Hippocampal formation (tissue), 2 donors: ENCODE data around the gene DNAJC6.
"Not testable (repeated sequence)": the region's sequence is repeated elsewhere in the genome, so short reads cannot be mapped to it uniquely, and the experiment has no call there.

Experiments used
- DNase-seq, 2 donors: peaks; one replicate each; lab custom pipeline; 2025; lab: John Stamatoyannopoulos, UW

DNAJC6 gene

GRCh38 chr1:65309304-65310077 lies at the start of gene DNAJC6:
Gene DNAJC6 (plus strand): TSS chr1:65309543. CDS start chr1:65309746, 203 bp downstream.
- peak; percentile 67 to 74 for DNase-seq

- DNase-seq = no peak
Observed at GRCh38 chr1:65259816-65260215, 49.5 kb upstream of the DNAJC6 start.

- DNase-seq = peak in 1 of 2 donors; percentile 79
Observed at GRCh38 chr1:65260851-65261473, 48.4 kb upstream of the DNAJC6 start.

- DNase-seq = no peak
Observed at GRCh38 chr1:65263286-65263685, 46.1 kb upstream of the DNAJC6 start.

GRCh38 chr1:65264197-65264929 lies 45.0 kb upstream of the DNAJC6 start:
- DNase-seq = peak; percentile 51 to 77

- DNase-seq = no peak
Observed at GRCh38 chr1:65265296-65265650, 44.1 kb upstream of the DNAJC6 start.

GRCh38 chr1:65265651-65266351 lies 43.5 kb upstream of the DNAJC6 start:
- DNase-seq = peak; percentile 40 to 42

- DNase-seq = no peak
Observed at GRCh38 chr1:65266476-65266875, 42.9 kb upstream of the DNAJC6 start.

- DNase-seq = no peak
Observed at GRCh38 chr1:65267271-65267670, 42.1 kb upstream of the DNAJC6 start.

- DNase-seq = no peak
Observed at GRCh38 chr1:65267683-65268082, 41.7 kb upstream of the DNAJC6 start.

GRCh38 chr1:65269612-65270011 lies 39.7 kb upstream of the DNAJC6 start:
- DNase-seq = no peak

GRCh38 chr1:65276197-65276939 lies 33.0 kb upstream of the DNAJC6 start:
- DNase-seq = no peak

- no peak for DNase-seq
Observed at GRCh38 chr1:65277605-65278347, 31.6 kb upstream of the DNAJC6 start.

- no peak for DNase-seq
Observed at GRCh38 chr1:65278376-65279069, 30.8 kb upstream of the DNAJC6 start.

- no peak for DNase-seq
Observed at GRCh38 chr1:65279070-65279779, 30.1 kb upstream of the DNAJC6 start.

- no peak for DNase-seq
Observed at GRCh38 chr1:65281846-65282245, 27.5 kb upstream of the DNAJC6 start.

- no peak for DNase-seq
Observed at GRCh38 chr1:65284229-65284628, 25.1 kb upstream of the DNAJC6 start.

- no peak for DNase-seq
Observed at GRCh38 chr1:65289449-65289848, 19.9 kb upstream of the DNAJC6 start.

- DNase-seq = not testable (repeated sequence)
Observed at GRCh38 chr1:65291818-65292217, 17.5 kb upstream of the DNAJC6 start.
